GM23338 (cell line): Measurements from ENCODE around the gene WDSUB1. TPM values are rescaled to one million over a fixed set of nuclear protein-coding genes. Genes with fewer than 3 reads are reported as not detected.

Experiments used
- ATAC-seq: fragments of 200-7000 bp; cut with Tn5 transposase; 3 replicates; pipeline ENCODE4 v1.9.1; 2020
- DNase-seq: peaks from one replicate; pipeline ENCODE4 v3.0.0-alpha.2; 2015; ENCODE audit warnings: low spot score
- H2AFZ ChIP-seq: fragments of 200-600 bp; sonication (generic); 2 replicates; pipeline ENCODE4 v1.8.0; 2016; ENCODE audit warnings: antibody characterized with exemption, mild to moderate bottlenecking, moderate library complexity
- H3F3A ChIP-seq: fragments of 200-600 bp; sonication (generic); replicated peaks from 2 replicates; pipeline ENCODE4 v1.8.0; 2017; ENCODE audit warnings: antibody characterized with exemption, mixed run types, low read depth
- H3K27ac ChIP-seq: fragments of 200-600 bp; sonication (generic); 2 replicates; pipeline ENCODE4 v1.6.1; 2016; ENCODE audit warnings: low read depth
- H3K27me3 ChIP-seq: fragments of 200-600 bp; sonication (generic); 2 replicates; pipeline ENCODE4 v1.8.0; 2016; ENCODE audit warnings: mild to moderate bottlenecking, mixed run types, moderate library complexity; ENCODE audit not compliant: insufficient read depth
- H3K36me3 ChIP-seq: fragments of 200-600 bp; sonication (generic); 2 replicates; pipeline ENCODE4 v1.8.0; 2016; ENCODE audit warnings: mild to moderate bottlenecking; ENCODE audit not compliant: insufficient read depth
- H3K4me1 ChIP-seq: fragments of 200-600 bp; sonication (generic); 2 replicates; pipeline ENCODE4 v1.8.0; 2016; ENCODE audit warnings: mild to moderate bottlenecking, moderate library complexity; ENCODE audit not compliant: insufficient read depth
- H3K4me2 ChIP-seq: fragments of 200-600 bp; sonication (generic); 2 replicates; pipeline ENCODE4 v1.7.1; 2017; ENCODE audit warnings: mixed run types
- H3K4me3 ChIP-seq: fragments of 200-600 bp; sonication (generic); 2 replicates; pipeline ENCODE4 v1.6.1; 2016; ENCODE audit warnings: mixed run types
- H3K79me2 ChIP-seq: fragments of 200-600 bp; sonication (generic); replicated peaks from 2 replicates; pipeline ENCODE4 v1.8.0; 2017; ENCODE audit warnings: mild to moderate bottlenecking; ENCODE audit not compliant: insufficient read depth
- H3K9me2 ChIP-seq: fragments of 200-600 bp; sonication (generic); 2 replicates; pipeline ENCODE4 v1.8.0; 2017; ENCODE audit not compliant: insufficient read depth
- H4K20me1 ChIP-seq: fragments of 200-600 bp; sonication (generic); replicated peaks from 2 replicates; pipeline ENCODE4 v1.8.0; 2017; ENCODE audit warnings: mild to moderate bottlenecking; ENCODE audit not compliant: insufficient read depth
- H3K27ac Mint-ChIP-seq: 2 replicates; pipeline ENCODE4 v1.8.0; 2020; ENCODE audit warnings: inconsistent platforms, mild to moderate bottlenecking, moderate library complexity, mixed read lengths
- H3K27me3 Mint-ChIP-seq: 3 replicates; pipeline ENCODE4 v1.8.0; 2022; ENCODE audit warnings: low read depth, mild to moderate bottlenecking, moderate library complexity, mixed read lengths, inconsistent platforms; ENCODE audit not compliant: insufficient read depth, poor library complexity
- H3K36me3 Mint-ChIP-seq: 3 replicates; pipeline ENCODE4 v1.8.0; 2021; ENCODE audit warnings: low read depth, mild to moderate bottlenecking, inconsistent platforms, moderate library complexity, mixed read lengths
- H3K4me1 Mint-ChIP-seq: 3 replicates; pipeline ENCODE4 v1.8.0; 2020; ENCODE audit warnings: mild to moderate bottlenecking, inconsistent platforms, mixed read lengths
- H3K4me3 Mint-ChIP-seq: 3 replicates; pipeline ENCODE4 v1.8.0; 2021; ENCODE audit warnings: moderate library complexity, mild to moderate bottlenecking, inconsistent platforms, mixed read lengths
- H3K9me3 Mint-ChIP-seq: 3 replicates; pipeline ENCODE4 v1.8.0; 2020; ENCODE audit warnings: moderate library complexity, mild to moderate bottlenecking, inconsistent platforms, mixed read lengths
- CREB1 ChIP-seq: fragments of 250-450 bp; sonication (Bioruptor Pico); IDR thresholded peaks from 2 replicates; pipeline ENCODE4 v1.5.0; 2020; ENCODE audit warnings: low read depth, mild to moderate bottlenecking, moderate library complexity
- EZH2phosphoT487 ChIP-seq: fragments of 200-600 bp; sonication (generic); IDR thresholded peaks from one replicate; pipeline ENCODE4 v1.8.1; 2018; ENCODE audit warnings: antibody characterized with exemption; ENCODE audit not compliant: unreplicated experiment
- JUNB ChIP-seq: IDR thresholded peaks from one replicate; pipeline ENCODE4 v1.6.1; 2016; ENCODE audit warnings: antibody characterized with exemption; ENCODE audit not compliant: unreplicated experiment
- NANOG ChIP-seq: IDR thresholded peaks from 2 replicates; pipeline ENCODE4 v1.6.1; 2016; ENCODE audit warnings: antibody characterized with exemption, borderline replicate concordance
- POLR2AphosphoS5 ChIP-seq: IDR thresholded peaks from 2 replicates; pipeline ENCODE4 v1.6.1; 2016; ENCODE audit warnings: antibody characterized with exemption, low read depth
- STAT1 ChIP-seq: IDR thresholded peaks from one replicate; pipeline ENCODE4 v1.6.1; 2016; ENCODE audit warnings: antibody characterized with exemption; ENCODE audit not compliant: unreplicated experiment
- ZNF331 ChIP-seq: fragments of 250-450 bp; sonication (Bioruptor Pico); IDR thresholded peaks from 2 replicates; pipeline ENCODE4 v1.5.0; 2020; ENCODE audit warnings: low read depth, mild to moderate bottlenecking, moderate library complexity
- polyA plus RNA-seq: library from polyadenylated mRNA; unstranded; fragments of >200 nt; fragmentation: Nextera tagmentation; extraction: Ambion mirVana; gene quantifications from 2 replicates; pipeline ENCODE4 v1.2.1, GENCODE V29; 2016
- total RNA-seq: library from RNA; depleted of rRNA; stranded (reverse); fragments of >200 nt; shearing (Covaris generic); gene quantifications from 2 replicates; pipeline ENCODE4 v1.2.3, GENCODE V29; 2014
- TF ChIP-seq, protein P1 (sequence below): IDR thresholded peaks from one replicate; pipeline ENCODE4 v1.6.1; 2018; ENCODE audit warnings: antibody characterized with exemption; ENCODE audit not compliant: unreplicated experiment
- TF ChIP-seq, protein P2 (sequence below), 2 experiments: fragments of 200-600 bp in 1 of 2; sonication (generic) in 1 of 2; conservative IDR thresholded peaks; 2 replicates each; pipeline versions ENCODE4 v1.5.1 to v1.6.1; 2016 to 2017; ENCODE audit warnings: antibody characterized with exemption in 2 of 2, low read depth in 2 of 2, mild to moderate bottlenecking in 2 of 2, moderate library complexity in 1 of 2
- TF ChIP-seq, protein P3 (sequence below): IDR thresholded peaks from 2 replicates; pipeline ENCODE4 v1.6.1; 2016; ENCODE audit warnings: antibody characterized with exemption

WDSUB1 gene
- total and polyA plus RNA-seq, 2 experiments from 2014 or later = 9.9 to 12.2 TPM

DNA sequence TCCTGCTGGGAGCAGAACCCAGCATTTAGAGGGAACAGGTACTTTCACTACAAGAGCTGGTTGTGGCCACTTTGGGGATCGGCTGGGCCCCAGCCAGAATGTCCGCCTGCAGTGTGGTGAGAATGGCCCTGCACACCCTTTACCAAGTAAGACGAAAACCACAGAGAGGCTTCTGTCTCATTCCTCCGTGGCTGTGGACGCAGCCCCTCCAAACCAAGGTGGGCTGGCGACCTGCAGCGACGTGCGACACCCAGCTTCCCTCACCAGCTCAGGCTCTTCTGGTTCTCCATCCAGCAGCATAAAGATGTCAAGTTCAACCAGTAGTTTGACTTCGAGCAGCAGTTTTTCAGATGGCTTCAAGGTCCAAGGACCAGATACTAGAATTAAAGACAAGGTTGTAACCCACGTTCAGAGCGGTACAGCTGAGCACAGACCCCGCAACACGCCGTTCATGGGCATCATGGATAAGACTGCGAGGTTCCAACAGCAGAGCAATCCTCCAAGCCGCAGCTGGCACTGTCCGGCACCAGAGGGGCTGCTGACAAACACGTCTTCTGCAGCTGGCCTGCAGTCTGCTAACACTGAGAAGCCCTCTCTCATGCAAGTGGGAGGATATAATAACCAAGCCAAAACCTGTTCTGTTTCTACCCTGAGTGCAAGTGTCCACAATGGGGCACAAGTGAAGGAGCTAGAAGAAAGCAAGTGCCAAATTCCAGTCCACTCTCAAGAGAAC is 56.2 kb downstream of the WDSUB1 start (continued):
- TF ChIP-seq, protein P1, sequence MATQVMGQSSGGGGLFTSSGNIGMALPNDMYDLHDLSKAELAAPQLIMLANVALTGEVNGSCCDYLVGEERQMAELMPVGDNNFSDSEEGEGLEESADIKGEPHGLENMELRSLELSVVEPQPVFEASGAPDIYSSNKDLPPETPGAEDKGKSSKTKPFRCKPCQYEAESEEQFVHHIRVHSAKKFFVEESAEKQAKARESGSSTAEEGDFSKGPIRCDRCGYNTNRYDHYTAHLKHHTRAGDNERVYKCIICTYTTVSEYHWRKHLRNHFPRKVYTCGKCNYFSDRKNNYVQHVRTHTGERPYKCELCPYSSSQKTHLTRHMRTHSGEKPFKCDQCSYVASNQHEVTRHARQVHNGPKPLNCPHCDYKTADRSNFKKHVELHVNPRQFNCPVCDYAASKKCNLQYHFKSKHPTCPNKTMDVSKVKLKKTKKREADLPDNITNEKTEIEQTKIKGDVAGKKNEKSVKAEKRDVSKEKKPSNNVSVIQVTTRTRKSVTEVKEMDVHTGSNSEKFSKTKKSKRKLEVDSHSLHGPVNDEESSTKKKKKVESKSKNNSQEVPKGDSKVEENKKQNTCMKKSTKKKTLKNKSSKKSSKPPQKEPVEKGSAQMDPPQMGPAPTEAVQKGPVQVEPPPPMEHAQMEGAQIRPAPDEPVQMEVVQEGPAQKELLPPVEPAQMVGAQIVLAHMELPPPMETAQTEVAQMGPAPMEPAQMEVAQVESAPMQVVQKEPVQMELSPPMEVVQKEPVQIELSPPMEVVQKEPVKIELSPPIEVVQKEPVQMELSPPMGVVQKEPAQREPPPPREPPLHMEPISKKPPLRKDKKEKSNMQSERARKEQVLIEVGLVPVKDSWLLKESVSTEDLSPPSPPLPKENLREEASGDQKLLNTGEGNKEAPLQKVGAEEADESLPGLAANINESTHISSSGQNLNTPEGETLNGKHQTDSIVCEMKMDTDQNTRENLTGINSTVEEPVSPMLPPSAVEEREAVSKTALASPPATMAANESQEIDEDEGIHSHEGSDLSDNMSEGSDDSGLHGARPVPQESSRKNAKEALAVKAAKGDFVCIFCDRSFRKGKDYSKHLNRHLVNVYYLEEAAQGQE = no peak
- TF ChIP-seq, protein P2, sequence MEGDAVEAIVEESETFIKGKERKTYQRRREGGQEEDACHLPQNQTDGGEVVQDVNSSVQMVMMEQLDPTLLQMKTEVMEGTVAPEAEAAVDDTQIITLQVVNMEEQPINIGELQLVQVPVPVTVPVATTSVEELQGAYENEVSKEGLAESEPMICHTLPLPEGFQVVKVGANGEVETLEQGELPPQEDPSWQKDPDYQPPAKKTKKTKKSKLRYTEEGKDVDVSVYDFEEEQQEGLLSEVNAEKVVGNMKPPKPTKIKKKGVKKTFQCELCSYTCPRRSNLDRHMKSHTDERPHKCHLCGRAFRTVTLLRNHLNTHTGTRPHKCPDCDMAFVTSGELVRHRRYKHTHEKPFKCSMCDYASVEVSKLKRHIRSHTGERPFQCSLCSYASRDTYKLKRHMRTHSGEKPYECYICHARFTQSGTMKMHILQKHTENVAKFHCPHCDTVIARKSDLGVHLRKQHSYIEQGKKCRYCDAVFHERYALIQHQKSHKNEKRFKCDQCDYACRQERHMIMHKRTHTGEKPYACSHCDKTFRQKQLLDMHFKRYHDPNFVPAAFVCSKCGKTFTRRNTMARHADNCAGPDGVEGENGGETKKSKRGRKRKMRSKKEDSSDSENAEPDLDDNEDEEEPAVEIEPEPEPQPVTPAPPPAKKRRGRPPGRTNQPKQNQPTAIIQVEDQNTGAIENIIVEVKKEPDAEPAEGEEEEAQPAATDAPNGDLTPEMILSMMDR (conservative IDR thresholded peaks at IDR 0.05; ENCODE audit: low read depth in 2 of 2) = no peak
- TF ChIP-seq EZH2phosphoT487 (no peak), ZNF331 (no peak), CREB1 (CRISPR knock-in tag) (no peak), STAT1 (no peak), JUNB (no peak)
- TF ChIP-seq, protein P3, sequence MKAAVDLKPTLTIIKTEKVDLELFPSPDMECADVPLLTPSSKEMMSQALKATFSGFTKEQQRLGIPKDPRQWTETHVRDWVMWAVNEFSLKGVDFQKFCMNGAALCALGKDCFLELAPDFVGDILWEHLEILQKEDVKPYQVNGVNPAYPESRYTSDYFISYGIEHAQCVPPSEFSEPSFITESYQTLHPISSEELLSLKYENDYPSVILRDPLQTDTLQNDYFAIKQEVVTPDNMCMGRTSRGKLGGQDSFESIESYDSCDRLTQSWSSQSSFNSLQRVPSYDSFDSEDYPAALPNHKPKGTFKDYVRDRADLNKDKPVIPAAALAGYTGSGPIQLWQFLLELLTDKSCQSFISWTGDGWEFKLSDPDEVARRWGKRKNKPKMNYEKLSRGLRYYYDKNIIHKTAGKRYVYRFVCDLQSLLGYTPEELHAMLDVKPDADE = no peak

DNA sequence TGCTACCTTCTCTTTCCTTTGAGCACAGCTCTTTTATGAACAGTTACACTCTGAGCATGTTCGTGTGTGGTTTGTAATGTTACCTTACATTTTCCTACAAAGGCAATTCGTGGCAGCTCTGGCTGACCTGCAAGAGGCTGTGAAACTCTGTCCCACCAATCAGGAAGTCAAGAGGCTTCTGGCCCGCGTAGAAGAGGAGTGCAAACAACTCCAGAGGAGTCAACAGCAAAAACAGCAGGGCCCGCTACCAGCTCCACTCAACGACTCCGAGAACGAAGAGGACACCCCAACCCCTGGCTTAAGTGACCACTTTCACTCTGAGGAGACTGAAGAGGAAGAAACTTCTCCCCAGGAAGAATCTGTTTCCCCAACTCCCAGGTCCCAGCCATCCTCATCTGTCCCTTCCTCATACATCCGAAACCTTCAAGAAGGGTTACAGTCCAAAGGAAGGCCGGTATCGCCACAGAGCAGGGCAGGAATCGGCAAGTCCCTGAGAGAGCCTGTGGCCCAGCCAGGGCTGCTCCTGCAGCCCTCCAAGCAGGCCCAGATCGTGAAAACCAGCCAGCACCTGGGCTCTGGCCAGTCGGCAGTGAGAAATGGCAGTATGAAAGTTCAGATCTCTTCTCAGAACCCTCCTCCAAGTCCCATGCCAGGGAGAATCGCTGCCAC is 56.9 kb downstream of the WDSUB1 start:
- Mint-ChIP-seq H3K27me3 (peaks cover 7% of the 10 kb centered on the region), H3K36me3 (peaks cover 8% of the 10 kb centered on the region; the same call in 2 of the 3 replicates), H3K4me3 (no peak overlapping the region), H3K9me3 (no peaks in the 10 kb centered on the region), H3K27ac (no peak overlapping the region; the same call in 1 of the 2 replicates), H3K4me1 (no peaks in the 10 kb centered on the region)
- Histone ChIP-seq H2AFZ (no peak overlapping the region), H3K4me3 (no peak overlapping the region), H3K27ac (no peak overlapping the region), H3K79me2 (no peaks in the 10 kb centered on the region), H4K20me1 (0 out of 2 replicates have a peak, but pooled peaks cover 4% of the 10 kb centered on the region), H3K36me3 (no peaks in the 10 kb centered on the region), H3F3A (no peaks in the 10 kb centered on the region), H3K4me1 (no peaks in the 10 kb centered on the region), H3K4me2 (no peak overlapping the region), H3K9me2 (no peaks in the 10 kb centered on the region), H3K27me3 (no peaks in the 10 kb centered on the region)
- no peak for ATAC-seq
- no peak for DNase-seq
- no peak for TF ChIP-seq POLR2AphosphoS5
- no peak for TF ChIP-seq NANOG
